ENCODE data around the gene TBCCD1.

The TBCCD1 gene

DNA sequence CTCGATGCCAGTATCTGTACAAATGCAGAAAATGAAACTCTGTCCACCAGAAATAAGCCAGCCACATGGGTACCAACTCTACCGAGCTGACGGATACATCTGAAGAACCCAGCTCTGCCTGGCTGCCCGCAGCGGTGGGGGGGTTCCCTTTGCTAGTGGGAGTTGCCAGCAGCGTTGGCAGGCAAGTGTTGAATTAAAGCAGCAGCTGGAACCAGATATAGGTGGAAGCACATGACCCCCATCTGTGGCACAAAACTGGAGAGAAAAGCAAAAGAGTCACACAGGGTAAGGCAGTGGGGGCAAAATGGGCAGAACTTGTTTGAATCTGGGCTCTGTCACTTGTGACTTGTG, 40.9 kb downstream of the TBCCD1 start:
- DNase-seq (ENCODE audit: insufficient read length, low spot score) = no peak

DNA sequence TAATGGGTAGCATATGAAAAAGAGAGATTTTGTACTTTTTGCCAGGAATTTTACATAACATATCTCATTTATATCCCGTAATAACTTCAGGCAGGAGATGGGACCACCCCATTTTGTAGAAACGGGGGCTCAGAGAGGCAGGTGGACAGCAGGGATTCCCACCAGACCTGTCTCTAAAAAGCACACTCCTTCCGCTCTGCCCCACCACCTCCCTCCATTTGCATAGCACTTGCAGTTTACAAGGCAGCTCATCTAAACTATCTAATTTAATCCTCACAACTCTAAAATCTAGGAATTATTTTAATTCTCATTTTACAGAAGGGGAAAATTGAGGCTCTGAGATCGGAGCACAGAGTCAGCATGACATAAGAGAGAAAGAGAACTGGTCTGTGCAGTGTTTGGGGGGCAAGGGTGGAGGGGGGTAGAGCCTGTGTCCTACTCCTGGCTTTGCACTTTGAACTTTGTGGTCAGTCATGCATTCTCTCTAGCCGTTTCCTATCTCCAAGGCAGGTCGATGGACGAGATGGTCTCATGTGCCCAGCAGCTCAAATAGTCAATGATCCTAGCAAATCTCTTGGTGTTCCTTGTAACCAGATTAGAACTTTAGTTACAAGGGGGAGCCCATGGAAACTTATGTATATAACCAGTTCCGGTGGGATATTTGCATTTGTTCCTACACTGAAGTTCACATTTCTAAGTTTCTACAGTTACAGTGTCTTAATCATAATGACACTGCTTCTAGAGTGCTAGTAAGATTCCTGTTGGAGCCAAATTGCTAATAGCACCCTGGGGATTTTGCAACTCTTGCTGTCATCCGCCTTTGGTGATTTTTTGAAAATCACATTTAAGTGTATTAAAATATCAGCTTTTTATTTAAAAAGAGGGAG, 41.5 kb downstream of the TBCCD1 start:
- FAIRE-seq = peak; percentile 51
- DNase-seq (ENCODE audit: insufficient read length, low spot score) = no peak
- TF ChIP-seq POU2F2 (IDR thresholded peaks at IDR 0.05; ENCODE audit: low read depth, low read length) (peak; percentile 84; the same call in 1 of the 2 replicates), TAF1 (IDR thresholded peaks at IDR 0.05; ENCODE audit: low read depth, low read length) (no peak)

More for the DNA sequence above, 40.9 kb downstream of the TBCCD1 start:
- FAIRE-seq = peak; percentile 80
- TF ChIP-seq POLR2AphosphoS5 (IDR thresholded peaks at IDR 0.05; ENCODE audit: low read depth, low read length) = no peak
- no peak for TF ChIP-seq SPI1 (IDR thresholded peaks at IDR 0.05; ENCODE audit: low read depth, low read length)
- no peak for TF ChIP-seq TAF1 (IDR thresholded peaks at IDR 0.05; ENCODE audit: low read depth, low read length)
- no peak for TF ChIP-seq POLR2A (IDR thresholded peaks at IDR 0.05; ENCODE audit: low read depth, low read length)
- TF ChIP-seq POU2F2 (IDR thresholded peaks at IDR 0.05; ENCODE audit: low read depth, low read length) = no peak
- no peak for TF ChIP-seq PAX5 (IDR thresholded peaks at IDR 0.05; ENCODE audit: insufficient read depth, low read length, severe bottlenecking)

DNA sequence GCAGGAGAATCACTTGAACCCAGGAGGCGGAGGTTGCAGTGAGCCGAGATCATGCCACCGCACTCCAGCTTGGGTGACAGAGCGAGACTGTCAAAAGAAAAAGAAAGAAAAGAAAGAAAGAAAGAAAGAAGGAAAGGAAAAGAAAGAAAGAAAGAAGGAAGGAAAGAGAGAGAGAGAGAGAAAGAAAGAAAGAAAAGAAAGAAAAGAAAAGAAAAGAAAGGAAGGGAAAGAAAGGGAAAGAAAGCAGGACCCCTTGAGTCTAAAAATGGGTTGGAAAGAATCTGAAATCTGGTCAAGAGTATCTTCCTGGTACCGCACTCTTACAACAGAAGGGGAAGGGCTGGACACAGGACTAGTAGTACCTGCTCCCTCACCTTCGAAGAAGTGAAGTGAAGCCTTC, 42.5 kb downstream of the TBCCD1 start:
- DNase-seq (ENCODE audit: insufficient read length, low spot score) (no peak), FAIRE-seq (peak; percentile 28)
- TF ChIP-seq POLR2AphosphoS5 (IDR thresholded peaks at IDR 0.05; ENCODE audit: low read depth, low read length) (no peak), POU2F2 (IDR thresholded peaks at IDR 0.05; ENCODE audit: low read depth, low read length) (no peak), POLR2A (IDR thresholded peaks at IDR 0.05; ENCODE audit: low read depth, low read length) (no peak), PAX5 (IDR thresholded peaks at IDR 0.05; ENCODE audit: insufficient read depth, low read length, severe bottlenecking) (no peak), SPI1 (IDR thresholded peaks at IDR 0.05; ENCODE audit: low read depth, low read length) (no peak), TAF1 (IDR thresholded peaks at IDR 0.05; ENCODE audit: low read depth, low read length) (no peak)

DNA sequence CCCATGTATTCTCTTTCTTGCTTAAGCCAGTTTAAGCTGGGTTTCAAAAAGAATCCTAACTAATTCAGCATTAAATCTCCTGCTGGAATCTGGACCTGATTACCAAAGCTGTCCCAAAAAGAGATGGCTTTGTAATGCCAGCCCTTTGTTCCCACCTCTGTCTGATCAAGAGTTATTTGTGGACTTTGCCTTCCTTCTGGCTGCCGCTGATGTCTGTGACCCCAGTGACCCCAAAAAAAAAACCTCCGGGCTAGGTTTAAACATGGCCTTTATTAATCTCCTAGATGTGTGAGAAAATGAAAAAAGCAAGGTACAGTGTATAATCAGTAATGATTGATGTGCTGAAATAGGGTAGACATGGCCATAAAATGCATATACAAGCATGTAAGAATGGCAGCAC, 43.7 kb downstream of the TBCCD1 start:
- DNase-seq (ENCODE audit: insufficient read length, low spot score) = no peak
- FAIRE-seq = no peak
- TF ChIP-seq POLR2AphosphoS5 (IDR thresholded peaks at IDR 0.05; ENCODE audit: low read depth, low read length) = no peak
- no peak for TF ChIP-seq POU2F2 (IDR thresholded peaks at IDR 0.05; ENCODE audit: low read depth, low read length)
- no peak for TF ChIP-seq PAX5 (IDR thresholded peaks at IDR 0.05; ENCODE audit: insufficient read depth, low read length, severe bottlenecking)
- TF ChIP-seq TAF1 (IDR thresholded peaks at IDR 0.05; ENCODE audit: low read depth, low read length) = no peak
- TF ChIP-seq SPI1 (IDR thresholded peaks at IDR 0.05; ENCODE audit: low read depth, low read length) = no peak
- no peak for TF ChIP-seq POLR2A (IDR thresholded peaks at IDR 0.05; ENCODE audit: low read depth, low read length)

DNA sequence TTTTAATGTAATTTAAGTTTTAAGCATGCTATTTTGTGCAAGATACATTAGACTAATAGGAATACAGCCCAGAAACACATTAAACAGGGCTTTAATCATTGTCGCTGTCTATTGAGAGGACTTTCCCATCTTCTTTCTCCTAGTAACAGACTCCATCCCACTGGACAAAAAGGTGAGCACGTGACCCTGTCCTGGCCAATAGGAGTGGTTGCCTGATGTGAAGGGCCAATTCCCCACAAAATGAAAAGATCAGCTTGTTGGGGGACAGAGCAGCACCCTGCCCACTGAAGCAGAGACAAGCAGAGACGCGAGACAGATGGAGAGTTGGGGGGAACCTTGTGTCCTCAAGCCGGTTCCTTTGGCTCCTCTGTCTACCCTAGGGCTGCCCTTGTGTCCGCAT, 44.1 kb downstream of the TBCCD1 start:
- FAIRE-seq (no peak), DNase-seq (ENCODE audit: insufficient read length, low spot score) (no peak)
- no peak for TF ChIP-seq SPI1 (IDR thresholded peaks at IDR 0.05; ENCODE audit: low read depth, low read length)
- TF ChIP-seq POLR2A (IDR thresholded peaks at IDR 0.05; ENCODE audit: low read depth, low read length) = no peak
- TF ChIP-seq TAF1 (IDR thresholded peaks at IDR 0.05; ENCODE audit: low read depth, low read length) = no peak
- no peak for TF ChIP-seq PAX5 (IDR thresholded peaks at IDR 0.05; ENCODE audit: insufficient read depth, low read length, severe bottlenecking)
- no peak for TF ChIP-seq POU2F2 (IDR thresholded peaks at IDR 0.05; ENCODE audit: low read depth, low read length)
- TF ChIP-seq POLR2AphosphoS5 (IDR thresholded peaks at IDR 0.05; ENCODE audit: low read depth, low read length) = no peak

DNA sequence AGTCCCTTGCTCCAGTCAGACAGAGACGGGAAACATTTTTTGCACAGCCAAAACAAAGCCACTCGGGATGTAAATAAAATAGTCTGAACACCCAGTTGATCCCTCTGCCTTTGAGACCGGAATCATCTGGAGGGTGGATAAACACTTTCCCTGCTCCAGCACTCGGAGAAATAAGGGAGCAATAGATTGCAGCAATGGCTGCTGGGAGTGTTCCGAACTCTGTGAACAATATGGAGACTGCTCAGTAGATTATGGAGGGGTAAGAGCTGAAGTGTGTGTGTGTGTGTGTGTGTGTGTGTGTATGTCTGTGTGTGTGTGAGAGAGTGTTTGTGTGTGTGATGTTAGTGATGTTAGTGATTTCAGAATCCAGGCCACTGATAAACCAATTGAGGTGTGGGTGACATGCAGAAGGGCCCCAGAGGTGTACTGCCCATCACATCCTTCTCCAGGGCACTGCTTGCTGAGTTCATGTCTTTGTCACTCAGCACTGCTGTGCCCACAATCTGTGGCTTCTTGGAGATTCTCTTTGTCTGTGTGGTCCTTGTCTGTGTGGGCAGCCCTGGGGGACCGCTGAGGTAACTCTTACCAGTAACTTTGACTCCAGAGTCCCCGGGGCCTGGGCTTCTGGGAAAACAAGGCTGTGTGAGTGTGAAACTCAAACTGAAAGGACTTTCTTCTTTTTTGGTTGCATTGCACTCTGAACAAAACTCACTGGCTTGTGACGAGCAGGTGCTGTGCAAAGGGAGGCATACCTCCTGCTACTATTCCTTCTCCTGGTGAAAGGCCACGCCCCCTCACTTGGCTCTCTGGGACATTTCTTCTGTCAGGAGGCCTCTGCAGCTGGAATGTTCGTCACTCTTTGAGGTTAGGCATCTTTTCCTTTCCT, 45.9 kb downstream of the TBCCD1 start:
- no peak for DNase-seq (ENCODE audit: insufficient read length, low spot score)
- peak; percentile 93 for FAIRE-seq
- TF ChIP-seq POU2F2 (IDR thresholded peaks at IDR 0.05; ENCODE audit: low read depth, low read length) (0 out of 2 replicates have a peak, but pooled peaks have one; percentile 19), POLR2A (IDR thresholded peaks at IDR 0.05; ENCODE audit: low read depth, low read length) (no peak), POLR2AphosphoS5 (IDR thresholded peaks at IDR 0.05; ENCODE audit: low read depth, low read length) (no peak), TAF1 (IDR thresholded peaks at IDR 0.05; ENCODE audit: low read depth, low read length) (no peak), PAX5 (IDR thresholded peaks at IDR 0.05; ENCODE audit: insufficient read depth, low read length, severe bottlenecking) (peak; percentile 70), SPI1 (IDR thresholded peaks at IDR 0.05; ENCODE audit: low read depth, low read length) (no peak)

DNA sequence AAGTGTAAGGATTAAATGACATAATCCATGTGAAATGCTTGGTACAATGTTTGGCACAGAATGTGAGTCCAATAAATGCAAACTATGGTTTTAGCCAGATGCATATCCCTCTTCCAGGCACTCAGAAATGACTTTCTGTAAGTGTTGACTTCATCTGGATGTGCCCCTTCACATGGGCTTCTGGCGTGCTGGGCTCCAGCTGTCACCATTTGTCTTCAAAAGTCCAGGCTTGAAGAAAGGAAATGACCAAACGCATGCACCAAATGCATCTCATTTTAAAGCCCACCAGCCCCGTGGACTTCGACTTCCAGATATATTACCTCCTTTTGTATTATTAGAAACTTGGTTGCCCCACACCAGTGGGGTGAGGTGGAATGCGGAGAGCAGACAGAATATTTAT, 46.7 kb downstream of the TBCCD1 start:
- TF ChIP-seq PAX5 (IDR thresholded peaks at IDR 0.05; ENCODE audit: insufficient read depth, low read length, severe bottlenecking) (no peak), POU2F2 (IDR thresholded peaks at IDR 0.05; ENCODE audit: low read depth, low read length) (no peak), TAF1 (IDR thresholded peaks at IDR 0.05; ENCODE audit: low read depth, low read length) (no peak), POLR2AphosphoS5 (IDR thresholded peaks at IDR 0.05; ENCODE audit: low read depth, low read length) (no peak), SPI1 (IDR thresholded peaks at IDR 0.05; ENCODE audit: low read depth, low read length) (no peak)
- DNase-seq (ENCODE audit: insufficient read length, low spot score) (no peak), FAIRE-seq (no peak)

DNA sequence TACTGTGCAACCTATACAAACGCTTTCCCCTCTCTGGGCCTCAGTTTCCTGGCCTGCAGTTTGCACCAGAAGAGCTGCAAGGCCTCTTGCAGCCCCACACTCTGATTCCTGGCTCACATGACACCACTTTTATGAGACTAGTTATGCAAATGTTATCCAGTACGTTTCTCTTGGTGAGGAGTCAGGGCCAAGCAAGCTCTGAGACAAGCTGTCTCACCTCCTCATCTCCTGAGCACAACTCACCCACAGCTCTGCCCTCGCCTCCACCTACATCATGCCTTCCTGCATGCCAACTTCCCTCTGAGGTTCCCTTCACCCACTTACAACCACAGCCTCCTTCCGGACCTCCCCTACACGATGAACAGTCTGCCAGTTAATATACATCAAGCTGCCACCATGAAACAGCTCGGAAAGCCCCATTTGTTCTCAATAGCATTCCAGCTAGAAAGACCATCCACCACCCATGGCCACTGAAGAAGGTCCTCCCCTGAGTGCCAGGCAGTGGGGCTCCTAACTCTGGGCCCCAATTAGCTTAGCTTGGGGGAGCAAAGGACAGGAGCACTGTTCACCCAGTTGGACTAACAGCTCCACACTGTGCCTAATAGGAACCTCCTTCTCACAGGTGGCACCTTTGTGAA, 48.0 kb downstream of the TBCCD1 start:
- TF ChIP-seq POU2F2 (IDR thresholded peaks at IDR 0.05; ENCODE audit: low read depth, low read length) = peak; percentile 72
- no peak for TF ChIP-seq TAF1 (IDR thresholded peaks at IDR 0.05; ENCODE audit: low read depth, low read length)
- TF ChIP-seq PAX5 (IDR thresholded peaks at IDR 0.05; ENCODE audit: insufficient read depth, low read length, severe bottlenecking) = no peak
- FAIRE-seq = peak; percentile 98
- no peak for DNase-seq (ENCODE audit: insufficient read length, low spot score)

DNA sequence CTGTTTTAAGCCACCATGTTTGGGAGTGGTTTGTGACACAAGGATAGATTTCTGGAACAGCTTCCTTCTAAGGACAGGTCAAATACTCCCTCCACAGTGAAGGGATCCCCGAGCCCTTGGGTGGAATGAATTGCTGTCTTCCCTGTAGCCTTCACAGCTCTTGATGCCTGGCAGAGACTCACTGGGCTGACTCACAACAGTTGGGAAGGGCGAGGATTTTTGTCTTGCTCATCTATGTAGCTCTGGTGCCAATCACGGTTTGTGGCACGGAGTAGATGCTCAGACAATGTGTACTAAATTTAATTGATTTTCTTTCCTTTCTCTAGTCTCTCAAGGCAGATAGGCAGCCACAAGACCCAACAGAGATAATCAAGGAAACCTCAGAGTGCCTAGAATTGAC, 49.9 kb downstream of the TBCCD1 start:
- TF ChIP-seq PAX5 (IDR thresholded peaks at IDR 0.05; ENCODE audit: insufficient read depth, low read length, severe bottlenecking) (no peak), SPI1 (IDR thresholded peaks at IDR 0.05; ENCODE audit: low read depth, low read length) (no peak), POLR2A (IDR thresholded peaks at IDR 0.05; ENCODE audit: low read depth, low read length) (no peak), POU2F2 (IDR thresholded peaks at IDR 0.05; ENCODE audit: low read depth, low read length) (no peak), TAF1 (IDR thresholded peaks at IDR 0.05; ENCODE audit: low read depth, low read length) (no peak), POLR2AphosphoS5 (IDR thresholded peaks at IDR 0.05; ENCODE audit: low read depth, low read length) (no peak)
- DNase-seq (ENCODE audit: insufficient read length, low spot score) = no peak

More for the DNA sequence above, 49.9 kb downstream of the TBCCD1 start:
- FAIRE-seq = no peak
